ENCODE data around the gene GRM8.

Gene GRM8

GRCh38 chr7:126525906-126526305 is 726.8 kb downstream of the GRM8 start:
- DNase-seq = no peak
- in situ Hi-C loops (cut with MboI; ENCODE audit: low pct_unique_long_range_greater_than_20kb, low sequenced_read_pairs) = no loop called here

- in situ Hi-C loops (cut with MboI; ENCODE audit: low pct_unique_long_range_greater_than_20kb, low sequenced_read_pairs) = no loop called here
- DNase-seq = no peak
Measured at GRCh38 chr7:126524967-126525366, 727.8 kb downstream of the GRM8 start.

- DNase-seq = no peak
- in situ Hi-C loops (cut with MboI; ENCODE audit: low pct_unique_long_range_greater_than_20kb, low sequenced_read_pairs) = no loop called here
Measured at GRCh38 chr7:126511046-126511445, 741.7 kb downstream of the GRM8 start.

GRCh38 chr7:126501617-126502016 is 751.1 kb downstream of the GRM8 start:
- no peak for DNase-seq
- in situ Hi-C loops (cut with MboI; ENCODE audit: low pct_unique_long_range_greater_than_20kb, low sequenced_read_pairs) = no loop called here

GRCh38 chr7:126499481-126499880 is 753.3 kb downstream of the GRM8 start:
- DNase-seq = no peak
- in situ Hi-C loops (cut with MboI; ENCODE audit: low pct_unique_long_range_greater_than_20kb, low sequenced_read_pairs) = no loop called here

GRCh38 chr7:126495733-126496132 is 757.0 kb downstream of the GRM8 start:
- in situ Hi-C loops (cut with MboI; ENCODE audit: low pct_unique_long_range_greater_than_20kb, low sequenced_read_pairs) = no loop called here
- no peak for DNase-seq

GRCh38 chr7:126495001-126495400 is 757.7 kb downstream of the GRM8 start:
- DNase-seq = no peak

GRCh38 chr7:126493801-126494200 is 758.9 kb downstream of the GRM8 start:
- in situ Hi-C loops (cut with MboI; ENCODE audit: low pct_unique_long_range_greater_than_20kb, low sequenced_read_pairs) = no loop called here
- DNase-seq = no peak

More at GRCh38 chr7:126495001-126495400, 757.7 kb downstream of the GRM8 start:
- in situ Hi-C loops (cut with MboI; ENCODE audit: low pct_unique_long_range_greater_than_20kb, low sequenced_read_pairs) = no loop called here

- in situ Hi-C loops (cut with MboI; ENCODE audit: low pct_unique_long_range_greater_than_20kb, low sequenced_read_pairs) = no loop called here
Measured at GRCh38 chr7:126489874-126490273, 762.9 kb downstream of the GRM8 start.

GRCh38 chr7:126487728-126488442 is 764.9 kb downstream of the GRM8 start:
- DNase-seq = no peak
- in situ Hi-C loops (cut with MboI; ENCODE audit: low pct_unique_long_range_greater_than_20kb, low sequenced_read_pairs) = no loop called here

More at GRCh38 chr7:126489874-126490273, 762.9 kb downstream of the GRM8 start:
- DNase-seq = no peak

GRCh38 chr7:126486806-126487205 is 765.9 kb downstream of the GRM8 start:
- in situ Hi-C loops (cut with MboI; ENCODE audit: low pct_unique_long_range_greater_than_20kb, low sequenced_read_pairs) = no loop called here
- no peak for DNase-seq

- in situ Hi-C loops (cut with MboI; ENCODE audit: low pct_unique_long_range_greater_than_20kb, low sequenced_read_pairs) = no loop called here
- DNase-seq = no peak
Measured at GRCh38 chr7:126485791-126486190, 767.0 kb downstream of the GRM8 start.

GRCh38 chr7:126483972-126484371 is 768.8 kb downstream of the GRM8 start:
- DNase-seq = no peak
- in situ Hi-C loops (cut with MboI; ENCODE audit: low pct_unique_long_range_greater_than_20kb, low sequenced_read_pairs) = no loop called here

- in situ Hi-C loops (cut with MboI; ENCODE audit: low pct_unique_long_range_greater_than_20kb, low sequenced_read_pairs) = no loop called here
Measured at GRCh38 chr7:126472825-126473224, 779.9 kb downstream of the GRM8 start.

GRCh38 chr7:126462405-126462804 is 790.3 kb downstream of the GRM8 start:
- in situ Hi-C loops (cut with MboI; ENCODE audit: low pct_unique_long_range_greater_than_20kb, low sequenced_read_pairs) = no loop called here

More at GRCh38 chr7:126472825-126473224, 779.9 kb downstream of the GRM8 start:
- no peak for DNase-seq

GRCh38 chr7:126460664-126461063 is 792.1 kb downstream of the GRM8 start:
- in situ Hi-C loops (cut with MboI; ENCODE audit: low pct_unique_long_range_greater_than_20kb, low sequenced_read_pairs) = no loop called here
- no peak for DNase-seq

More at GRCh38 chr7:126462405-126462804, 790.3 kb downstream of the GRM8 start:
- no peak for DNase-seq

GRCh38 chr7:126453104-126453503 is 799.6 kb downstream of the GRM8 start:
- in situ Hi-C loops (cut with MboI; ENCODE audit: low pct_unique_long_range_greater_than_20kb, low sequenced_read_pairs) = no loop called here
- no peak for DNase-seq

GRCh38 chr7:126450269-126450671 is 802.5 kb downstream of the GRM8 start:
- in situ Hi-C loops (cut with MboI; ENCODE audit: low pct_unique_long_range_greater_than_20kb, low sequenced_read_pairs) = no loop called here
- peak; percentile 8 for DNase-seq

- no peak for DNase-seq
- in situ Hi-C loops (cut with MboI; ENCODE audit: low pct_unique_long_range_greater_than_20kb, low sequenced_read_pairs) = no loop called here
Measured at GRCh38 chr7:126449611-126450268, 803.0 kb downstream of the GRM8 start.

- in situ Hi-C loops (cut with MboI; ENCODE audit: low pct_unique_long_range_greater_than_20kb, low sequenced_read_pairs) = no loop called here
- no peak for DNase-seq
Measured at GRCh38 chr7:126447984-126448383, 804.8 kb downstream of the GRM8 start.

- in situ Hi-C loops (cut with MboI; ENCODE audit: low pct_unique_long_range_greater_than_20kb, low sequenced_read_pairs) = no loop called here
- DNase-seq = no peak
Measured at GRCh38 chr7:126445991-126446390, 806.8 kb downstream of the GRM8 start.

Data from KBM-7 (cell line).